VCaP (cell line): Measurements from ENCODE around the gene ABCA3.
"Not testable (repeated sequence)": the region's sequence is repeated elsewhere in the genome, so short reads cannot be mapped to it uniquely, and the experiment has no call there.

Source experiments
- H3K27ac ChIP-seq: fragments of 450-650 bp; 2 replicates; pipeline ENCODE4 v1.5.1; 2017
- TF ChIP-seq, protein P1 (sequence below): fragments of 450-650 bp; conservative IDR thresholded peaks from 2 replicates; pipeline ENCODE4 v1.5.1; 2017; ENCODE audit warnings: mild to moderate bottlenecking, moderate library complexity

The ABCA3 gene

DNA sequence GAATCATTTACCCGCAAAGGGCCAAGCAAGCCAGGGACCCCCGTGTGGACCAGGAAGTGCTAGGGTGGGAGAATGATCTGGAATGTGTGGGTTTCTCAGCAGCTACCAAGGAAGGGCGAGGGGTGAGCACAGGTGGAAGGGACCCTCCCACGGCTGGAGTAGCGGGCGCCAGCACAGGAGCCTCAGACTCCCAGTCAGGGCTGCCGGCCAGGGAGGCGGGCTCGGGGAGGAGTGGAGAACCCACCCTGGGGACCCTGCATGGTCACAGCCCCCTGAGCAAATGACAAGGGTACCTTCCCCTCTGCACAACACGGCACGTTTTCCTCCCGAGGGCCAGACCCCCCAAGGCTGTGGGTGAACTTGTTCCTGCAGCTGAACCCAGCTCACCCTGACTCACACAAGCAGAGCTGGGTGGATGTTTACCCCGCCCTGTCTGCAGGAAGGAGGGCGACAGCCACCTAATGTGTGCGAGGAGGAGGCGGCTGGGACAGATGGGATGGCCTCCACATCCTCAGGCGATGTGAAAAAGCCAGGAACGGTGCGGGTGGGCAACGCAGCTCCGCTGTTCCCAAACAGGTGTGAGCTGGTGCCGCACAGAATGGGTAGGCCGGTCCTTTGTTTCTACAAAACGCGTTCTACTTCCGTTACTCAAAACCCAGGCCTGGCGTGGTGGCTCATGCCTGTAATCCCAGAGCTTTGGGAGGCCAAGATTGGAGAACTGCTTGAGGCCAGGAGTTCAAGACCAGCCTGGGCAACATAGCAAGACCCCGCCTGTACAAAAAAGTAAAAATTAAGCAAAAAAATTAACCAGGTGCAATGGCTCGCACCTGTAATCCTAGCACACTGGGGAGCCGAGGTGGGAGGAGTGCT lies 95.4 kb downstream of the ABCA3 start:
- TF ChIP-seq, protein P1, sequence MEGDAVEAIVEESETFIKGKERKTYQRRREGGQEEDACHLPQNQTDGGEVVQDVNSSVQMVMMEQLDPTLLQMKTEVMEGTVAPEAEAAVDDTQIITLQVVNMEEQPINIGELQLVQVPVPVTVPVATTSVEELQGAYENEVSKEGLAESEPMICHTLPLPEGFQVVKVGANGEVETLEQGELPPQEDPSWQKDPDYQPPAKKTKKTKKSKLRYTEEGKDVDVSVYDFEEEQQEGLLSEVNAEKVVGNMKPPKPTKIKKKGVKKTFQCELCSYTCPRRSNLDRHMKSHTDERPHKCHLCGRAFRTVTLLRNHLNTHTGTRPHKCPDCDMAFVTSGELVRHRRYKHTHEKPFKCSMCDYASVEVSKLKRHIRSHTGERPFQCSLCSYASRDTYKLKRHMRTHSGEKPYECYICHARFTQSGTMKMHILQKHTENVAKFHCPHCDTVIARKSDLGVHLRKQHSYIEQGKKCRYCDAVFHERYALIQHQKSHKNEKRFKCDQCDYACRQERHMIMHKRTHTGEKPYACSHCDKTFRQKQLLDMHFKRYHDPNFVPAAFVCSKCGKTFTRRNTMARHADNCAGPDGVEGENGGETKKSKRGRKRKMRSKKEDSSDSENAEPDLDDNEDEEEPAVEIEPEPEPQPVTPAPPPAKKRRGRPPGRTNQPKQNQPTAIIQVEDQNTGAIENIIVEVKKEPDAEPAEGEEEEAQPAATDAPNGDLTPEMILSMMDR, result no peak
- H3K27ac ChIP-seq, result no peak overlapping the region

- H3K27ac ChIP-seq, result no peak overlapping the region
- TF ChIP-seq, protein P1, result no peak
Measured at GRCh38 chr16:2244301-2244700, 96.2 kb downstream of the ABCA3 start.

DNA sequence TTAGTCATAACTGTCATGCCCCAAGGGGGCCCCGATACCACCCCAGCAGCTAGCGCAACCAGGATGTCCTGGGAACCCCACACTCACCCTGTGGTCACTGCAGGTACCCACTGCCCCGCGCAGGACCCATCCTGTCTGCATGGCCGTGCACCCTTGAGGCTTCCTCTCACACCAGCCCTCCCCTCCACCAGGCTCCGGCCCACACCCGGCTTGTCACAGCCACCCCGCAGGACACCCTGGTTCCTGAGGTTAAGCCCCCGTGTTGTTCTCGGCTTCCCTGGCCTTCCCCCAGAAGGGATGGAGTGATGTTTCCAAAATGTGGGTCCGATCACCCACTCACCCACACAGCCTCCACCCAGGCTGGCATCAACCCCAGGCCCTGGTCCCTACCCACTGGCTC lies 96.7 kb downstream of the ABCA3 start:
- no peak overlapping the region for H3K27ac ChIP-seq
- TF ChIP-seq, protein P1, result no peak

DNA sequence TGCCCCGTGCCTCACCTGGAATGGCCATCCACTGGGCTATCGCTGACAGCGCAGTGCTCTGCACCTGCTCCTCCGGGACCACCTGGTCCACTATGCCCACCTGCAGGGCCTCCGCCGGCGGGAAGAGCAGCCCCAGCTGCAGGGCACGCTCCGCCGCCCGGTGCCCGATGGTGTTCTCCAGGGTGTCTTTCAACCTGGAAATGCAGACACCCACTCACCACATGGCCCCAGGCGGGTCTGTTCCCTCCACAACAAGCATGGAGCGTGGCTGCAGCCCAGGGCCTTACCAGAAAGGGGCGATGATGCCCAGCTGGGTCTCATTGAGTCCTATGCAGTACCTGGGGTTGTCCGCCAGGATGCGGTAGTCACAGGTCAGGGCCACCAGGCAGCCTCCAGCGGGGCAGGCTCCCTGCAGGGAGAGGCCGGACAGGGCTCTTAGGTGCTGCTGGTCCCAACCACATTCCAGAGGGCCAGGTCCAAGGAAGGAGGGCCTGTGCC lies 97.4 kb downstream of the ABCA3 start:
- H3K27ac ChIP-seq, result no peak overlapping the region
- TF ChIP-seq, protein P1, result no peak

- TF ChIP-seq, protein P1, result no peak
- H3K27ac ChIP-seq, result no peak overlapping the region
Measured at GRCh38 chr16:2242598-2242997, 97.9 kb downstream of the ABCA3 start.

DNA sequence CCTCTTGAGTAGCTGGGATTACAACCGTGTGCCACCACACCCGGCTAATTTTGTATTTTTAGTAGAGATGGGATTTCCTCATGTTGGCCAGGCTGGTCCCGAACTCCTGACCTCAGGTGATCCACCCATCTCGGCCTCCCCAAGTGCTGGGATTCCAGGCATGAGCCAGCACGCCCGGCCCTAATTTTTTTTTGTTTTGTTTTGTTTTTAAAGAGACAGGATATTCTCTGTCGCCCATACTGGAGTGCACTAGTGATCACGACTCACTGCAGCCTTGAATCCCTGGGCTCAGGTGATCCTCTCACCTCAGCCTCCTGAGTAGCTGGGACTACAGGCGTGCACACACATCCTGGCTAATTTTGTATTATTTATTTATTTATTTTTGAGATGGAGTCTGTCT lies 100.2 kb downstream of the ABCA3 start:
- H3K27ac ChIP-seq, result not testable (repeated sequence)

DNA sequence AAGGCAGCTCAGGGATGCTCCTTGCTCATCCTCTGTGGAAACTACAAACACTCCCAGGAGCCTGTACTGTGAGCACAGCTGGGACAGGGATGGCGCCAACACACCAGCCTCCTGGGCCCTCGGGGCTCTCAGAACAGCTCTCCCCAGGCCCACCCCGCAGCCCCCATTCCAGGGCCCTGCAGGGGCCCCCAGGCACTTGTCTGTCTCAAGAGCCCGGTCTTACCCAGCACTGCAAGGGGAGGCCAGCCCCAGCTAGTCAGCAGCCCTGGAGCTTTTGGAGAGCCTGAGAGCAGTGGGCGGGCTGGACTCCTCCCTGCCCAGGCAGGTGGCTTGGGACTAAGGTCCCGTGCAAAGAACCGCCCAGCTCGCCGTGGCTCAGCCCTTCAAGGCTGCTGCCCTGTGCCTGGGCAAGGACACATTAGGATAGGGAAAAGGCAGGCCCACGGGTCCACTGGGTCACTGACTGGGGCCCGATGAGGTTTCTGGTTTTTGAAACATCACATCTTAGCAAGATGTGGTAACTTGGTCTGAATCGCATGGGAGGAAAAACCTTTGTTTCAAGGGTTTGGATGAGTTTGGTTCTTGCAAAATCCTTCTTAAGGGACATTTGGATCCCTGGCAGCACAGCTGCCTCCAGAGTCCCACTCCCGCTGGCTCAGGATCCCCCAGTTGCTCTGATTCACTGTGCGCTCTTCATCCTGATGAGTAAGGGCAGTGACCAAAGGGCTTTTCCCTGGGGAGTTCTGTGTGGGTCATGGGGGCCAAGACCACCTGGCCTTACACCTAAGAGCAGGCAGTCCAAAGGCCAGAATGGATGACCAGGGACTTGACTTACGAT lies 101.5 kb downstream of the ABCA3 start:
- no peak overlapping the region for H3K27ac ChIP-seq
- TF ChIP-seq, protein P1, result no peak
